Measurements from ENCODE around the gene HERC3. TPM values are rescaled to one million over a fixed set of nuclear protein-coding genes. Genes with fewer than 3 reads are reported as not detected.

HERC3 gene
- total RNA-seq, 1 experiment from 2014 or later: 16.9 TPM

- POLR2A ChIA-PET (ENCODE audit: unreplicated experiment): no interaction called here
- no peaks in the 10 kb centered on the region; the same call in 1 of the 2 replicates for H3K36me3 ChIP-seq (ENCODE audit: low read depth)
- TF ChIP-seq CTCF (conservative IDR thresholded peaks at IDR 0.05): no peak
- TF ChIP-seq EZH2 (IDR thresholded peaks at IDR 0.05; ENCODE audit: low read depth): no peak
Measured at GRCh38 chr4:88722276-88722780, 130.0 kb downstream of the HERC3 start.

GRCh38 chr4:88722828-88723227, 130.5 kb downstream of the HERC3 start:
- CTCF ChIA-PET: no interaction called here
- Histone ChIP-seq H3K4me2 (no peak overlapping the region), H3K36me3 (ENCODE audit: low read depth) (no peaks in the 10 kb centered on the region; the same call in 1 of the 2 replicates), H3F3A (ENCODE audit: insufficient read depth, low read depth) (no peaks in the 10 kb centered on the region), H3K27ac (no peak overlapping the region), H4K20me1 (ENCODE audit: insufficient read depth) (no peaks in the 10 kb centered on the region), H3K4me3 (no peak overlapping the region), H3K9me2 (ENCODE audit: insufficient read depth) (no peaks in the 10 kb centered on the region), H3K27me3 (ENCODE audit: insufficient read depth, low read depth) (no peaks in the 10 kb centered on the region), H3K79me2 (ENCODE audit: low read depth) (no peaks in the 10 kb centered on the region), H3K4me1 (replicated peaks; ENCODE audit: insufficient read depth) (no peaks in the 10 kb centered on the region), H2AFZ (no peak overlapping the region), H3K9me3 (ENCODE audit: insufficient read depth, low read depth) (no peaks in the 10 kb centered on the region)
- intact Hi-C loops (cut with micrococcal nuclease; ENCODE audit: unreplicated experiment): no loop called here
- POLR2A ChIA-PET (ENCODE audit: unreplicated experiment): no interaction called here
- no peak for DNase-seq
- BruUV-seq (replicated peaks): no TSS peak
- TF ChIP-seq CTCF (conservative IDR thresholded peaks at IDR 0.05): no peak
- TF ChIP-seq EZH2 (IDR thresholded peaks at IDR 0.05; ENCODE audit: low read depth): no peak

More at GRCh38 chr4:88722276-88722780, 130.0 kb downstream of the HERC3 start:
- CTCF ChIA-PET: no interaction called here
- no peak for DNase-seq
- H3K79me2 ChIP-seq (ENCODE audit: low read depth): no peaks in the 10 kb centered on the region
- H3K4me2 ChIP-seq: no peak overlapping the region
- H4K20me1 ChIP-seq (ENCODE audit: insufficient read depth): no peaks in the 10 kb centered on the region
- H3K27ac ChIP-seq: no peak overlapping the region
- H2AFZ ChIP-seq: no peak overlapping the region
- intact Hi-C loops (cut with micrococcal nuclease; ENCODE audit: unreplicated experiment): no loop called here
- H3K9me2 ChIP-seq (ENCODE audit: insufficient read depth): no peaks in the 10 kb centered on the region
- H3K4me3 ChIP-seq: no peak overlapping the region
- no TSS peak for BruUV-seq (replicated peaks)
- H3K9me3 ChIP-seq (ENCODE audit: insufficient read depth, low read depth): no peaks in the 10 kb centered on the region
- no peaks in the 10 kb centered on the region for H3K27me3 ChIP-seq (ENCODE audit: insufficient read depth, low read depth)
- no peaks in the 10 kb centered on the region for H3K4me1 ChIP-seq (replicated peaks; ENCODE audit: insufficient read depth)
- H3F3A ChIP-seq (ENCODE audit: insufficient read depth, low read depth): no peaks in the 10 kb centered on the region

- CTCF ChIA-PET: no interaction called here
- Histone ChIP-seq H3K4me3 (no peak overlapping the region), H3K4me1 (replicated peaks; ENCODE audit: insufficient read depth) (no peaks in the 10 kb centered on the region), H3K79me2 (ENCODE audit: low read depth) (no peaks in the 10 kb centered on the region), H3K27me3 (ENCODE audit: insufficient read depth, low read depth) (no peaks in the 10 kb centered on the region), H3K9me2 (ENCODE audit: insufficient read depth) (no peaks in the 10 kb centered on the region), H2AFZ (no peak overlapping the region), H3K9me3 (ENCODE audit: insufficient read depth, low read depth) (no peaks in the 10 kb centered on the region), H3K4me2 (no peak overlapping the region), H3K27ac (no peak overlapping the region), H3F3A (ENCODE audit: insufficient read depth, low read depth) (no peaks in the 10 kb centered on the region), H4K20me1 (ENCODE audit: insufficient read depth) (no peaks in the 10 kb centered on the region), H3K36me3 (ENCODE audit: low read depth) (no peaks in the 10 kb centered on the region; the same call in 1 of the 2 replicates)
- DNase-seq: no peak
- intact Hi-C loops (cut with micrococcal nuclease; ENCODE audit: unreplicated experiment): no loop called here
- POLR2A ChIA-PET (ENCODE audit: unreplicated experiment): no interaction called here
- no TSS peak for BruUV-seq (replicated peaks)
- no peak for TF ChIP-seq EZH2 (IDR thresholded peaks at IDR 0.05; ENCODE audit: low read depth)
- TF ChIP-seq CTCF (conservative IDR thresholded peaks at IDR 0.05): no peak
Measured at GRCh38 chr4:88724406-88724805, 132.1 kb downstream of the HERC3 start.
